GM12878 (cell line): Measurements from ENCODE around the gene SPHKAP. TPM values are rescaled to one million over a fixed set of nuclear protein-coding genes. Genes with fewer than 3 reads are reported as not detected.

ENCODE experiments used
- ATAC-seq: fragments of 200-7000 bp; cut with Tn5 transposase; 3 replicates; pipeline ENCODE4 v1.9.1; 2020; ENCODE audit warnings: mild to moderate bottlenecking, moderate library complexity
- BruUV-seq: library from RNA; stranded (reverse); fragments of 400-500 nt; replicated peaks from 2 replicates; lab custom pipeline; 2021; lab: Mats Ljungman, UMichigan
- CTCF ChIA-PET: fragments of 300-600 bp; sonication (Branson Sonifier 250); formaldehyde crosslinking; extraction: SDS; loops from one replicate; lab custom pipeline; 2021; ENCODE audit warnings: inconsistent platforms; lab: Yijun Ruan, JAX
- POLR2A ChIA-PET: fragments of 350-600 bp; formaldehyde crosslinking; extraction: SDS; loops from one replicate; lab custom pipeline; 2021; ENCODE audit warnings: inconsistent platforms; lab: Charles Lee
- RAD21 ChIA-PET: fragments of 300-600 bp; sonication (Branson Sonifier 250); formaldehyde crosslinking; loops from one replicate; lab custom pipeline; 2023; ENCODE audit warnings: antibody characterized with exemption; ENCODE audit not compliant: unreplicated experiment; lab: Charles Lee
- SMC1A ChIA-PET: fragments of 300-600 bp; sonication (Branson Sonifier 250); formaldehyde crosslinking; loops from one replicate; lab custom pipeline; 2023; ENCODE audit not compliant: unreplicated experiment, uncharacterized antibody; lab: Charles Lee
- DNase-seq: peaks from one replicate; pipeline ENCODE4 v3.0.0-alpha.2; 2011; ENCODE audit warnings: low read depth, low spot score
- FAIRE-seq: peaks from 3 replicates; lab custom pipeline; 2011; peaks lifted over from hg19 to GRCh38; lab: Jason Lieb, UNC
- H2AFZ ChIP-seq: 2 replicates; pipeline ENCODE4 v1.6.0; 2011; ENCODE audit warnings: low read depth, low read length, control low read depth; ENCODE audit not compliant: control insufficient read depth
- H3K27ac ChIP-seq: 2 replicates; pipeline ENCODE4 v1.5.1; 2011; ENCODE audit warnings: control low read depth; ENCODE audit not compliant: control insufficient read depth, insufficient read depth
- H3K27me3 ChIP-seq, 2 experiments: replicated peaks in 1 of 2; 2 replicates each; pipeline versions ENCODE4 v1.6.0 to v1.6.1; 2011; ENCODE audit warnings: low read length in 1 of 2; ENCODE audit not compliant: control insufficient read depth in 2 of 2, insufficient read depth in 2 of 2
- H3K36me3 ChIP-seq, 2 experiments: 2 replicates each; pipeline ENCODE4 v1.5.1; 2011; ENCODE audit warnings: low read length in 1 of 2; ENCODE audit not compliant: control insufficient read depth in 2 of 2, insufficient read depth in 2 of 2
- H3K4me1 ChIP-seq: 2 replicates; pipeline ENCODE4 v1.6.1; 2011; ENCODE audit warnings: mild to moderate bottlenecking, low read length, moderate library complexity, mixed read lengths; ENCODE audit not compliant: control insufficient read depth, insufficient read depth
- H3K4me2 ChIP-seq: 2 replicates; pipeline ENCODE4 v1.6.0; 2011; ENCODE audit warnings: control low read depth; ENCODE audit not compliant: control insufficient read depth, insufficient read depth
- H3K4me3 ChIP-seq: fragments of 200-600 bp; sonication (generic); 2 replicates; pipeline ENCODE4 v1.5.1; 2016
- H3K79me2 ChIP-seq: 2 replicates; pipeline ENCODE4 v1.6.0; 2011; ENCODE audit warnings: low read length; ENCODE audit not compliant: control insufficient read depth, insufficient read depth
- H3K9ac ChIP-seq: 2 replicates; pipeline ENCODE4 v1.8.0; 2011; ENCODE audit warnings: low read length, control low read depth, mixed read lengths; ENCODE audit not compliant: control insufficient read depth, insufficient read depth
- H3K9me3 ChIP-seq: replicated peaks from 3 replicates; pipeline ENCODE4 v1.5.1; 2011; ENCODE audit warnings: mild to moderate bottlenecking, low read length; ENCODE audit not compliant: control insufficient read depth, insufficient read depth
- H4K20me1 ChIP-seq: 2 replicates; pipeline ENCODE4 v1.6.0; 2011; ENCODE audit not compliant: control insufficient read depth, insufficient read depth
- CHD4 ChIP-seq: fragments of 200-600 bp; sonication (generic); IDR thresholded peaks from 2 replicates; pipeline ENCODE4 v1.6.1; 2016; ENCODE audit warnings: mild to moderate bottlenecking
- ELK1 ChIP-seq: IDR thresholded peaks from 2 replicates; pipeline ENCODE4 v1.6.1; 2012; ENCODE audit warnings: low read depth, low read length, improper control_type of control experiment
- GABPA ChIP-seq: IDR thresholded peaks from 2 replicates; pipeline ENCODE4 v1.6.1; 2014; ENCODE audit warnings: antibody characterized with exemption, low read depth, mild to moderate bottlenecking, inconsistent platforms
- IKZF2 ChIP-seq, 2 experiments: fragments of 450-650 bp; IDR thresholded peaks; 2 replicates each; pipeline ENCODE4 v1.6.1; 2017; ENCODE audit warnings: mild to moderate bottlenecking in 2 of 2, moderate library complexity in 2 of 2
- JUNB ChIP-seq: IDR thresholded peaks from 2 replicates; pipeline ENCODE4 v1.6.1; 2016; ENCODE audit warnings: antibody characterized with exemption, mild to moderate bottlenecking
- NFYB ChIP-seq: IDR thresholded peaks from 2 replicates; pipeline ENCODE4 v1.6.1; 2011; ENCODE audit warnings: low read depth, mild to moderate bottlenecking, low read length, improper control_type of control experiment, moderate library complexity; ENCODE audit not compliant: insufficient read depth
- RFX5 ChIP-seq: IDR thresholded peaks from 2 replicates; pipeline ENCODE4 v1.6.1; 2011; ENCODE audit warnings: low read depth, low read length, improper control_type of control experiment
- SMARCA5 ChIP-seq: fragments of 450-650 bp; IDR thresholded peaks from 2 replicates; pipeline ENCODE4 v1.6.1; 2017; ENCODE audit warnings: mild to moderate bottlenecking
- STAT3 ChIP-seq: IDR thresholded peaks from 2 replicates; pipeline ENCODE4 v1.6.1; 2011; ENCODE audit warnings: low read depth, low read length, improper control_type of control experiment
- YY1 ChIP-seq: IDR thresholded peaks from 2 replicates; pipeline ENCODE4 v1.6.1; 2011; ENCODE audit warnings: low read depth, mild to moderate bottlenecking, low read length
- ZBTB40 ChIP-seq: fragments of 450-650 bp; IDR thresholded peaks from 2 replicates; pipeline ENCODE4 v1.6.1; 2016; ENCODE audit warnings: mild to moderate bottlenecking, moderate library complexity, borderline replicate concordance
- WGBS: methylation state at CpG from one replicate; pipeline ENCODE4 v1.1.6; 2016; ENCODE audit warnings: low lambda C conversion rate; ENCODE audit not compliant: insufficient replicate concordance, insufficient coverage; ENCODE audit errors: missing lambda C conversion rate; 5-methylcytosine and 5-hydroxymethylcytosine counted together
- in situ Hi-C: fragments of 300-500 bp; cut with MboI; formaldehyde crosslinking; loops from 9 replicates; pipeline ENCODE4 v1.14.3; 2018; ENCODE audit warnings: mixed read lengths
- intact Hi-C: fragments of 100-400 bp; cut with micrococcal nuclease; formaldehyde crosslinking; loops from one replicate; pipeline ENCODE4 v1.14.2; 2022; ENCODE audit not compliant: unreplicated experiment
- polyA plus RNA-seq, 11 experiments: library from polyadenylated mRNA; depleted of rRNA in 4 of 11; unstranded in 6 of 11; stranded (reverse) in 5 of 11; fragments of >200 nt; fragmentation: Nextera tagmentation in 4 of 11; fragmentation: Illumina TruSeq in 1 of 11; extraction: Ambion mirVana in 4 of 11; extraction: Trizol in 1 of 11; gene quantifications; 1 replicate in 1 of 11; 2 replicates in 10 of 11; pipeline versions ENCODE4 v1.2.1 to v1.2.3, GENCODE V29; 2011 to 2016; ENCODE audit warnings: inconsistent platforms in 2 of 11, missing spikeins in 2 of 11, low read depth in 1 of 11
- total RNA-seq, 4 experiments: library from RNA; depleted of rRNA in 3 of 4; stranded (reverse); fragments of >200 nt in 3 of 4; fragmentation: Illumina TruSeq in 1 of 4; extraction: Trizol in 1 of 4; gene quantifications; 2 replicates each; pipeline versions ENCODE4 v1.2.1 to v1.2.3, GENCODE V29; 2013 to 2021

Gene SPHKAP
- total and polyA plus RNA-seq, 10 of the 15 experiments (the other 5 are each of a cell fraction or from before 2014, with no cell fraction given) = 0.03 TPM; not detected in 9

GRCh38 chr2:228105526-228106250, 75.8 kb downstream of the SPHKAP start:
- no peak for FAIRE-seq
- BruUV-seq = no TSS peak
- no peaks in the 10 kb centered on the region for H4K20me1 ChIP-seq
- in situ Hi-C loops = no loop called here
- no peak overlapping the region for H3K4me3 ChIP-seq
- POLR2A ChIA-PET = interaction anchor here (1.1 kb wide), 1 partner anchor 9 kb away, joined by 3 read pairs; no protein-coding TSS in a partner anchor
- H3K36me3 ChIP-seq = no peaks in the 10 kb centered on the region
- H3K4me1 ChIP-seq = no peaks in the 10 kb centered on the region
- WGBS = 14% methylated on average over 8 of the region's 8 CpGs
- H3K9me3 ChIP-seq = no peaks in the 10 kb centered on the region
- H3K27ac ChIP-seq = no peak overlapping the region
- TF ChIP-seq JUNB (no peak), NFYB (no peak), STAT3 (no peak), GABPA (no peak), SMARCA5 (no peak), CHD4 (no peak), YY1 (no peak), ELK1 (no peak), RFX5 (no peak), ZBTB40 (no peak), IKZF2 (IDR thresholded peaks at IDR 0.05) (no peak)
- TF ChIP-seq, all 136 proteins: peak for 0
- Histone ChIP-seq H3K9ac (no peak overlapping the region), H3K4me2 (no peak overlapping the region), H2AFZ (no peak overlapping the region), H3K79me2 (no peaks in the 10 kb centered on the region), H3K27me3 (no peaks in the 10 kb centered on the region)
- RAD21 ChIA-PET = no interaction called here
- no peak for ATAC-seq
- intact Hi-C loops = no loop called here
- CTCF ChIA-PET = interaction anchor here (0.6 kb wide), 1 partner anchor 65 kb away, joined by 3 read pairs; no protein-coding TSS in a partner anchor
- SMC1A ChIA-PET = interaction anchor here (0.6 to 1.1 kb wide), 2 partner anchors 10 to 156 kb away, joined by 3 read pairs; no protein-coding TSS in a partner anchor
- no peak for DNase-seq
